ENCODE measurements around the gene TPM1. TPM values are rescaled to one million over a fixed set of nuclear protein-coding genes. Genes with fewer than 3 reads are reported as not detected.

TPM1 gene
- total RNA-seq, 2 experiments from 2014 or later: 10.5 to 10.7 TPM

DNA sequence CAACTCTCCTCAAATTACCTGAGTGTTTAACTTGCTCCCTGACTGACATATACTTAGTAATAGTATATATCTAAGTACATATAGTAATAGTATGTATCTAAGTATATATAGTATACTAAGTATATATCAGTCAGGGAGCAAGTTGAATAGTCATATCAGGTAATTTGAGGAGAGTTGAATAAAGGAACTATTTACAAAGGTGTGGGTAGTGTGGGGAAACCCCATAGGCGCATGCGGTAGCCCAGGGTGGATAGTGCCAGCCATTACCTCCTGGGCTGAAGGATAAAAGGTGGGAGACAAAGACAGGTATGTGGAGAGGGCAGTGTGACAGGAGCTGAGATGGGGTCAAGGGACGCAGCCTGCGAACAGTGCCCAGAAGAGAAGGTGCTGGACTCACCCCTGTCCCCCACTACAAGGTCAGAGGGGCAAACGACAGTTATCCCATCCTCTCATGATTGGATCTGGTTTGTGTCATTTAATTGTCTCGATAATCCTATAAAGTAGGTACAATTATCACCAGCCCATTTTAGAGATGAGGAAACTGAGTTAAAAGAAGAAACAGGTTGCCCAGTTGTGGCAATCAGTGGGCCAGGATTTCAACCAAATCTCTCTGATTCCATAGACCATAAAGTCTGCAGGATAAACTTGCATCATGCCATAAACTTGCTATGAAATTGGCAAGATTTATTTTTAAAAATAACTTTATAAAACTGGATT is 34.1 kb upstream of the TPM1 start:
- intact Hi-C loops (cut with micrococcal nuclease): no loop called here
- H3K36me3 Mint-ChIP-seq (ENCODE audit: low read depth): no peaks in the 10 kb centered on the region

DNA sequence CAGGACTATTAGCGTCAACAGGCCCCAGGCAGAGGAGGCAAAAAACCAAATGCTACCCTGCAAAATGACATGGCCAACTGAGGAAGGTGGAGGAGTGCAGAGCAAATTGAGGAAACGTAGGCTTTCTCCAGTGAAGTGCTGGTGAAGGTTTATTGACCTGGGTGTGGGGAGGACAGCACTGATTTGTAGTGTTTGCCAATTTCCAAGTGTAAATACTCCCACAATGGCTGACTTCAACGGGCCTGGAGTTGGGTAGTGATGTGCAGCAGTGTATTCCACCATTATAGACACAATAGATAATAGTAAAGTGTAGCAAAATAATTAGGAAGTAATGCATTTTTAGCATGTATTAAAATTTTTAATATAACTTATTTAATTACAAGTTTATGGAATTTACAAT is 32.2 kb upstream of the TPM1 start:
- CTCF ChIA-PET: no interaction called here
- intact Hi-C loops (cut with micrococcal nuclease): no loop called here
- H3K27ac Mint-ChIP-seq: no peak overlapping the region
- H3K4me3 Mint-ChIP-seq: no peak overlapping the region
- no peak for DNase-seq
- no peaks in the 10 kb centered on the region for H3K4me1 Mint-ChIP-seq (ENCODE audit: low read depth)
- H3K27me3 Mint-ChIP-seq (ENCODE audit: low read depth): no peaks in the 10 kb centered on the region
- H3K9me3 Mint-ChIP-seq: no peaks in the 10 kb centered on the region
- H3K36me3 Mint-ChIP-seq (ENCODE audit: low read depth): no peaks in the 10 kb centered on the region

More for the DNA sequence above, 34.1 kb upstream of the TPM1 start:
- H3K27ac Mint-ChIP-seq: no peak overlapping the region
- H3K27me3 Mint-ChIP-seq (ENCODE audit: low read depth): no peaks in the 10 kb centered on the region
- CTCF ChIA-PET: no interaction called here
- no peaks in the 10 kb centered on the region for H3K9me3 Mint-ChIP-seq
- H3K4me1 Mint-ChIP-seq (ENCODE audit: low read depth): no peaks in the 10 kb centered on the region
- H3K4me3 Mint-ChIP-seq: no peak overlapping the region
- DNase-seq: no peak

DNA sequence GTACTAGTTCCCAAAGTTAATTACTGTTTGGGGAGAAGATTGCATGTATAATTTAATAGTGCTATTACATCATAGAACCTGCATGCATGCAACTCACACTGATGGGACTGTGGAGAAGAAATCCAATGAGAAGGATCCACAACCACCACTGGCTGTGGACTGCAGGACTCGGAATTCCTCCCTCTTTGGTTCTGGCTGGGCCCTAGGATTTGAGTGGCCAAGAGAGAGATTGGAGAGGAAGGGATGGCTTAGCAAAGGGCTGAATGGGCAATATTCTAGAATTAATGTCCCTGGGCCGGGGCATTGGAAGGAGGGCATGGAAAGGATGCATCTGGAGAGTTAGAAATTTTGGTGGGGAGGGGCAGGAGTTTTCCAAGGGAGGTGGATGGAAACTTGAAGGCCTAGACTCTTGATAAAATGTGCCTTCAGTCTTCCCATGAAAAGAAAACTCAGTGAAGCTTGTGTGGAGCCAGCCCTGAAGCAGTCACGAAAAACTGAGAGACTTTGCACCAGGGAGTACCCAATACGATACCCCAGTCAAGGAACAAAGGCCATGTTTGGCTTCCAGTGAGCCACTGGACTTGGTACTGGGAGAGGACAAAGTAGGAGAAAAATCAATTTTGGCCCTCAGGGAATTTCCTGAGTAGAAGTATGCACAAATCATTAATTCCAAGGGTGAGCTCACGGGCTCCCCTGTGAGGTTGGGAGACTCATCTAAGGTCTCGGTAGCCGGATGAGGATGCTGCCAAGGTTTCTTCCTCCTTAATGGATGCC is 31.4 kb upstream of the TPM1 start:
- DNase-seq: no peak
- Mint-ChIP-seq H3K27ac (no peak overlapping the region), H3K4me1 (ENCODE audit: low read depth) (no peaks in the 10 kb centered on the region), H3K4me3 (no peak overlapping the region), H3K27me3 (ENCODE audit: low read depth) (no peaks in the 10 kb centered on the region), H3K9me3 (no peaks in the 10 kb centered on the region), H3K36me3 (ENCODE audit: low read depth) (no peaks in the 10 kb centered on the region)
- intact Hi-C loops (cut with micrococcal nuclease): no loop called here
- CTCF ChIA-PET: no interaction called here

DNA sequence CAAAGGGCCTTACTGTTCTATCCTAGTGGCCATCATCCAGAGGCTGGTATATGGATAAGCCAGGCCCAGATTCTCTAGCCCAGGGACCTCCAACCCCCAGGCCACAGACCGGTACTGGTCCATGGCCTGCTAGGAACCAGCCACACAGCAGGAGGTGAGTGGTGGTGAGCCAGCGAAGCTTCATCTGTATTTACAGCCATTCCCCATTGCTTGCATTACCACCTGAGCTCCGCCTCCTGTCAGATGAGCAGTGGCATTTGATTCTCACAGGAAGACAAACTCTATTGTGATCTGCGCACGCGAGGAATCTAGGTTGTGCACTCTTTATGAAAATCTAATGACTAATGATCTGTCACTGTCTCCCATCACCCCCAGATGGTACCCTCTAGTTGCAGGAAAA is 30.1 kb upstream of the TPM1 start:
- H3K4me1 Mint-ChIP-seq (ENCODE audit: low read depth): no peaks in the 10 kb centered on the region

DNA sequence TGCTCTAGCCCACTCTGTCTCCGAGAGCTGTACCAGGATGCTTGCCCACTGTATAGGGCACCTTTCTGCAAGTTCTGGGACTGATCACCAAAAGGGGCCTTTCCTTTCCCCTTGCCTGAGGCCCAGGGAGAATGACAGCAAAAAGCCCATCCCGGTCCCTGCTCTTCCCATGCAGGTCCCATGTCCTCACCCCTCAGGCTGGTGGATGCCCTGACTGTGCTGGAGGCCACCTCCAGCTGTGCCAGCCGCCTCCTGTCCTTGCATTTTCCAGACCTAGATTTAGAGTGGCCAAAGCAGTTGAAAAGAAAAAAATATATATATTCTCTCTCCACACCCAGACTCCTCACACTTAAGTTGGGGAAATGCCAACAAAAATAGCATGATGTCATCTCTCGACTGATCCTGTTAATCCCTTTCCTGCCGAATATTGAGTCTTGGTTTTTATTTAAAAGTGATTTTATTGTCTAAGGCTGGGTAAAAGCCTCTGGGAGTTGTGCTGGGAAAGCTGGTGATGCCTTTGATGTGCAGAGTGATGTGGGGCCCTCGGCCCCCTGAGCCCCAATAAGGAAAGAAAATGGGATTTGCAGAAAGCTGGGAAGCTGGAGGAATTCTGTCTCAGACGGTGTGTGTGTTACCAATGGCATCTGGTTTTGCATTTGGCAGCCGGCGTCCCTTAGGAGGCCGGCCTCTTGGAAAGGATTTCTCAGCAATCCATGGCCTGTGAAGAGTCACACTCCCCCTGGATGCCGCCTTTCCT is 29.3 kb upstream of the TPM1 start:
- no peak overlapping the region for H3K27ac Mint-ChIP-seq
- no peaks in the 10 kb centered on the region for H3K36me3 Mint-ChIP-seq (ENCODE audit: low read depth)
- DNase-seq: no peak
- CTCF ChIA-PET: no interaction called here
- intact Hi-C loops (cut with micrococcal nuclease): no loop called here
- no peaks in the 10 kb centered on the region for H3K9me3 Mint-ChIP-seq
- H3K4me1 Mint-ChIP-seq (ENCODE audit: low read depth): no peaks in the 10 kb centered on the region
- no peak overlapping the region for H3K4me3 Mint-ChIP-seq
- no peaks in the 10 kb centered on the region for H3K27me3 Mint-ChIP-seq (ENCODE audit: low read depth)

More for the DNA sequence above, 30.1 kb upstream of the TPM1 start:
- Mint-ChIP-seq H3K27ac (no peak overlapping the region), H3K27me3 (ENCODE audit: low read depth) (no peaks in the 10 kb centered on the region), H3K4me3 (no peak overlapping the region), H3K9me3 (no peaks in the 10 kb centered on the region), H3K36me3 (ENCODE audit: low read depth) (no peaks in the 10 kb centered on the region)
- no peak for DNase-seq
- intact Hi-C loops (cut with micrococcal nuclease): no loop called here
- CTCF ChIA-PET: no interaction called here

DNA sequence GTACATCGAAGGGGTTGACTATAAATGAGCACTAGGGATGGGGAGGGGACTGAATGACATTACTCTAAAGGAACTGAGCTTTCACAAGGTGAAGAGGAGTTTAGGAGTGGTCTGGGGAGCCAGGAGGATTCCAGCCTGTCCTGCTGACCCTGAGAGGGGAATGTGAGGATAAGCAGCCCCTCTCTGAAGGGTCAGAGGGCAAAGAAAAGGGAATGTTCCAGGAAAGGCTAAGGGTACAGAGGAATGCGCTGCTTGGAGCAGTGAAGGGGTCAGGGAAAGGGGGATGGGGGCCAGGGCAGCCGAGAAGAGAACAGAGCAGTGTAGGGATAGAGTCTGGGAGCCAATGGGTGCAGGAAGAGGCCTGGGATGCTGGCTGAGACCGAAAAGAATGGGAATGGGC is 28.0 kb upstream of the TPM1 start:
- CTCF ChIA-PET: interaction anchor here (0.7 to 2.9 kb wide), 2 partner anchors 33 to 751 kb away, joined by 3 to 10 read pairs; no protein-coding TSS in a partner anchor
- no peaks in the 10 kb centered on the region for H3K36me3 Mint-ChIP-seq (ENCODE audit: low read depth)
- no peaks in the 10 kb centered on the region for H3K9me3 Mint-ChIP-seq
- H3K27ac Mint-ChIP-seq: no peak overlapping the region
- no peak overlapping the region for H3K4me3 Mint-ChIP-seq
- no peaks in the 10 kb centered on the region for H3K4me1 Mint-ChIP-seq (ENCODE audit: low read depth)
- DNase-seq: no peak
- H3K27me3 Mint-ChIP-seq (ENCODE audit: low read depth): peaks cover 3% of the 10 kb centered on the region
- intact Hi-C loops (cut with micrococcal nuclease): no loop called here

DNA sequence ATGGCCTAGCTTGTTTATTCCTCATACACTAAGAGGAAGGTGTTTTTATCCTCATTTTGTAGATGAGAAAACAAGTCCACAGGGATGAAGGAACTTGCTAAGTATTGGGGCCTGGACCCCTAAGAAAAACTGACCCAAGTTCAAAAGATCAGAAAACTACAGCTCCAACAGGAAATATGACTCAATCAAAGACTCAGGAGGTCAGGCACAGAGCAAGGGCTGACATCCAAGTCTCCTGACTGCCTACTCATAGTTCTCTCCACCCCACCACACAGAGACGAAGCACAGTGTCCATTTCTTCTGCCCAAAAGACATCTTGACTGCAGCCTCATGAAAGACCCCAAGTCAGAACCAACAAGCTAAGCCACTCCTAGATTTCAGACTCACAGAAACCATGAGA is 26.9 kb upstream of the TPM1 start:
- Mint-ChIP-seq H3K4me1 (ENCODE audit: low read depth) (no peaks in the 10 kb centered on the region), H3K9me3 (no peaks in the 10 kb centered on the region), H3K36me3 (ENCODE audit: low read depth) (no peaks in the 10 kb centered on the region), H3K4me3 (no peak overlapping the region), H3K27me3 (ENCODE audit: low read depth) (peaks cover 3% of the 10 kb centered on the region), H3K27ac (no peak overlapping the region)
- CTCF ChIA-PET: interaction anchor here (0.7 to 2.9 kb wide), 2 partner anchors 32 to 753 kb away, joined by 3 to 10 read pairs; no protein-coding TSS in a partner anchor
- DNase-seq: no peak
- intact Hi-C loops (cut with micrococcal nuclease): no loop called here

DNA sequence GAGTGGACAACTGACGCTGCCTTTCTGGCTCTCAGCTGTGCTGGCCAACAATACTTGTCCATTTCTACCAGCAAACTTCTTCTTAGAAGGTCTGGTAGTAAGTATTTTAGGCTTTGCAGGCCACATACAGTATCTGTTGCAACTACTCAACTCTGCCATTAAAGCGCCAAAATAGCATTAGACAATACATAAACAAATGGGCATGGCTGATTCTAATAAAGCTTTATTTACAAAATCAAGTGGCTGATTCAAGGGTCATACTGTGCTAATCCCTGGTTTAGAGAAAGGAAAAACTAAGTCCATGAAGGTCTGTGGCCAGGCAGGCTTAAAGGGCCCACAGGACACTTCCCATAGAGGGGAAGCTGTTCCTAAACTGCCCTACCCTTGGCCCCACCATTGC is 26.3 kb upstream of the TPM1 start:
- no peaks in the 10 kb centered on the region for H3K36me3 Mint-ChIP-seq (ENCODE audit: low read depth)
- H3K27me3 Mint-ChIP-seq (ENCODE audit: low read depth): peaks cover 3% of the 10 kb centered on the region
- no peak overlapping the region for H3K4me3 Mint-ChIP-seq
- CTCF ChIA-PET: interaction anchor here (2.9 kb wide), 1 partner anchor 32 kb away, joined by 10 read pairs; no protein-coding TSS in a partner anchor
- no peak for DNase-seq
- no peak overlapping the region for H3K27ac Mint-ChIP-seq
- intact Hi-C loops (cut with micrococcal nuclease): no loop called here
- no peaks in the 10 kb centered on the region for H3K4me1 Mint-ChIP-seq (ENCODE audit: low read depth)
- H3K9me3 Mint-ChIP-seq: no peaks in the 10 kb centered on the region

DNA sequence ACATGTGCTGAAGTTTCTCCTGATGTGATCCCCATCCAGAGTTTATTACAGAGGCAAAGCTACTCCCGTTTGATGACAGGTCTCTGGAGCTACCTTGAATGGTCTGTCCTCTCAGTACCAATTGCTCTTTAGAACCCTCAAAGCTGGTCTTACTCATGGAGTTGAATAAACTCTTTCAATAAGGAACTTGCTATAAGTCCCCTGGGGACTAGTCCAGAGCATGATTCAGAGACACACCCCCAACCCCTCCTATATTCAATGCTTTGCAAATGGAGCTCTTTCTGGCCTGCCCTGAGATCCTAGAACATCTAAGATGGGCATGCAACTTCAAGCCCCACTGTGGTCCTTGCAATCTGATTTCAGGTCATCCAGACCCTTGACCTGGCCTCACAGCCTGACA is 23.9 kb upstream of the TPM1 start:
- H3K27ac Mint-ChIP-seq: no peak overlapping the region
- H3K27me3 Mint-ChIP-seq (ENCODE audit: low read depth): peaks cover 3% of the 10 kb centered on the region
- CTCF ChIA-PET: interaction anchor here (0.6 kb wide), 1 partner anchor 762 kb away, joined by 5 read pairs; no protein-coding TSS in a partner anchor
- no peaks in the 10 kb centered on the region for H3K4me1 Mint-ChIP-seq (ENCODE audit: low read depth)
- no peaks in the 10 kb centered on the region for H3K9me3 Mint-ChIP-seq
- intact Hi-C loops (cut with micrococcal nuclease): no loop called here
- H3K4me3 Mint-ChIP-seq: no peak overlapping the region
- no peaks in the 10 kb centered on the region for H3K36me3 Mint-ChIP-seq (ENCODE audit: low read depth)
- DNase-seq: no peak

DNA sequence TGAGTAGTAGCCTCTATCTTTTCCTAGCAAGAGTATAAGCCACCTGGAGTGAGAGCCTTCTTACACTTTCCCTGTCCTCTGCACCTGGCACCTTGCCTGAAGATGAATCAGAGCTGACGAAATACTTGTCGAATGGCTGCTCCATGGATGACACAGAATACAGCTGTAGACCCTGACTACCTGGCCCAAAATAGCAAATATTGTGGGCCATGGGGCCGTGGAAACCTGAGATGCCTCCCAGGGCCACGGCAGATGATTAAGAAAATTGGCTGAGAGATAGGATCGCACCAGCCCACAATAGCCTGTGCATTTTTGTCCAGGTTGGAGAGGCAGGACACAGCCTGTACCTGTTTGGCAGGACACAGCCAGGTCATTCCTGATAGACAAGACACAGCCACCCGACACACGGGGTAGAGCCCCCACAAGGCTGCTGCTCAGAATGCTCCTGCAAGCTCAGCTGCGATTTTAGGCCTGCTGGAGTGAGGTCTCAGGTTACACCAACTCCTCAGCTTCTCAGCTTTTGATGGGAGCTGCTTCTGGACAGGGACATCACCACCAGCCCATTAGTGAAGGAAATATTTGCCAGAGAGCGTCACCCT is 22.9 kb upstream of the TPM1 start:
- Mint-ChIP-seq H3K4me1 (ENCODE audit: low read depth) (no peaks in the 10 kb centered on the region), H3K36me3 (ENCODE audit: low read depth) (no peaks in the 10 kb centered on the region), H3K4me3 (no peak overlapping the region), H3K27ac (no peak overlapping the region), H3K27me3 (ENCODE audit: low read depth) (peaks cover 3% of the 10 kb centered on the region), H3K9me3 (no peaks in the 10 kb centered on the region)
- CTCF ChIA-PET: interaction anchor here (0.5 kb wide), 1 partner anchor 280 kb away, joined by 3 read pairs; no protein-coding TSS in a partner anchor
- intact Hi-C loops (cut with micrococcal nuclease): no loop called here
- DNase-seq: no peak

DNA sequence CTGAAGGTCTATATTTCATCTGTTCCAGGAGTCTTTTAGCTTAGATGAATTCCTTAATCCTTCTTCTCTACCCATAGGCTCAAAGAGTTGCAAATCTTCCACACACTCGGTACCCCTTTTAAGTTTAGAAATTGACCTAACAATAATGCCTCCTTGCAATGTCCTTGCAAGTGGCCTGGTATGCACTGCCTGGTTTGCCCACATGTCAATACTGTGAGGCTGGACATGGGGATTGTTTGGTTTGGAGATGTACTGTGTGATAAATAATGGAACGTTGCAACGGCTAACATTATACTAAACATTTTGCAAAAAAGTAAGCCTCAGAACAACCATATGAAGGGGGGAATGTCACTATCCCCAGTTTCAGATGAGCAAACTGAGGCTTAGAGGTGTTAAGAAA is 22.4 kb upstream of the TPM1 start:
- Mint-ChIP-seq H3K9me3 (no peaks in the 10 kb centered on the region), H3K4me1 (ENCODE audit: low read depth) (no peaks in the 10 kb centered on the region), H3K27me3 (ENCODE audit: low read depth) (peaks cover 3% of the 10 kb centered on the region), H3K4me3 (no peak overlapping the region), H3K36me3 (ENCODE audit: low read depth) (no peaks in the 10 kb centered on the region), H3K27ac (no peak overlapping the region)
- no peak for DNase-seq
- intact Hi-C loops (cut with micrococcal nuclease): no loop called here
- CTCF ChIA-PET: no interaction called here

DNA sequence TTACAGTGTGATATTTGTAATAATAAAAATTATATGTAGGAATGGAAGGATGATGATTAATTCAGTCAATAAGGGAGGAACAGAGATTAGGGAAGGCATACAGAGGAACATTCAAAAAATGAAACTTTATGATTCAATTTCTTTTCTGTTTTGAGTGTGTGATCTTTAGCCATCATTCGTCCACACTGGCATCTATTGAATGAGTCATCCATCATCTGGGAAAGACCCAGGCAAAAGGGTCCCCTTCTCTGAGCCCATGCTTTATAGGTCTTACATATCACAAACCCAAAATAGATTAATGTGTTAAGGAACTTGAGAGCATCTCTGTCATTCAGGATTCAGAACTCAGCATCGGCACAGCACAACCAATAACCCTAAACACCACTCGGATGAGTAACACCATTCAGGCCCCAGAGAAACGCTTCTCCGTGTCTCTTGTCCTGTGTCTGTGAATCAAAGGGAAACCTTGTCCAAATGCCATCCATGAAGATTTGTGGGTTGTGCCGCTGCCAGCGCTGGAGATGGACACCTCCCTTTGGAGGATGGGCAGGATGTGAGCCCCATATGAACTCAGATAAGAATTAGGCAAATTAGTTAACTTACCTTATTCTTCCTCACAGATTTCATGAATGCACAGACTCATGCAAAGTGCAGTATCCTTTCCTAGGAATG is 21.7 kb upstream of the TPM1 start:
- no peak overlapping the region for H3K27ac Mint-ChIP-seq
- H3K27me3 Mint-ChIP-seq (ENCODE audit: low read depth): peaks cover 3% of the 10 kb centered on the region
- DNase-seq: no peak
- H3K9me3 Mint-ChIP-seq: no peaks in the 10 kb centered on the region
- H3K36me3 Mint-ChIP-seq (ENCODE audit: low read depth): no peaks in the 10 kb centered on the region
- no peak overlapping the region for H3K4me3 Mint-ChIP-seq
- H3K4me1 Mint-ChIP-seq (ENCODE audit: low read depth): no peaks in the 10 kb centered on the region
- CTCF ChIA-PET: interaction anchor here (0.6 kb wide), 1 partner anchor 672 kb away, joined by 3 read pairs; no protein-coding TSS in a partner anchor
- intact Hi-C loops (cut with micrococcal nuclease): no loop called here

Data from activated naive CD4-positive, alpha-beta T cell treated with anti-CD3 and anti-CD28 coated beads for 36 hours (primary cell).